Gastroesophageal sphincter (tissue), 3 donors: ENCODE results near the gene BANK1.

Experiments
- EP300 ChIP-seq: sonication (generic); formaldehyde crosslinking; IDR thresholded peaks from one replicate; pipeline ENCODE4 v1.6.1; 2017; ENCODE audit warnings: antibody characterized with exemption, mild to moderate bottlenecking
- POLR2A ChIP-seq, 2 donors: fragments of 450-650 bp; IDR thresholded peaks; one replicate each; pipeline ENCODE4 v1.6.1; 2017; ENCODE audit warnings: antibody characterized with exemption in 2 of 2, mild to moderate bottlenecking in 2 of 2, moderate library complexity in 1 of 2
- POLR2AphosphoS5 ChIP-seq: sonication (generic); formaldehyde crosslinking; IDR thresholded peaks from one replicate; pipeline ENCODE4 v1.6.1; 2017; ENCODE audit warnings: antibody characterized with exemption
- TF ChIP-seq, protein P1 (sequence below), 4 experiments: fragments of 200-600 bp in 2 of 4; fragments of 450-650 bp in 2 of 4; sonication (generic) in 1 of 4; IDR thresholded peaks; one replicate each; pipeline ENCODE4 v1.5.1; 2017 to 2019; ENCODE audit warnings: antibody characterized with exemption in 4 of 4, mild to moderate bottlenecking in 2 of 4, moderate library complexity in 2 of 4

- no peak for TF ChIP-seq POLR2A (IDR thresholded peaks at IDR 0.05)
- TF ChIP-seq, protein P1, sequence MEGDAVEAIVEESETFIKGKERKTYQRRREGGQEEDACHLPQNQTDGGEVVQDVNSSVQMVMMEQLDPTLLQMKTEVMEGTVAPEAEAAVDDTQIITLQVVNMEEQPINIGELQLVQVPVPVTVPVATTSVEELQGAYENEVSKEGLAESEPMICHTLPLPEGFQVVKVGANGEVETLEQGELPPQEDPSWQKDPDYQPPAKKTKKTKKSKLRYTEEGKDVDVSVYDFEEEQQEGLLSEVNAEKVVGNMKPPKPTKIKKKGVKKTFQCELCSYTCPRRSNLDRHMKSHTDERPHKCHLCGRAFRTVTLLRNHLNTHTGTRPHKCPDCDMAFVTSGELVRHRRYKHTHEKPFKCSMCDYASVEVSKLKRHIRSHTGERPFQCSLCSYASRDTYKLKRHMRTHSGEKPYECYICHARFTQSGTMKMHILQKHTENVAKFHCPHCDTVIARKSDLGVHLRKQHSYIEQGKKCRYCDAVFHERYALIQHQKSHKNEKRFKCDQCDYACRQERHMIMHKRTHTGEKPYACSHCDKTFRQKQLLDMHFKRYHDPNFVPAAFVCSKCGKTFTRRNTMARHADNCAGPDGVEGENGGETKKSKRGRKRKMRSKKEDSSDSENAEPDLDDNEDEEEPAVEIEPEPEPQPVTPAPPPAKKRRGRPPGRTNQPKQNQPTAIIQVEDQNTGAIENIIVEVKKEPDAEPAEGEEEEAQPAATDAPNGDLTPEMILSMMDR (IDR thresholded peaks at IDR 0.05) = no peak
- no peak for TF ChIP-seq EP300
- TF ChIP-seq POLR2AphosphoS5 = no peak
Measured at GRCh38 chr4:101831816-101832215, 41.3 kb downstream of the BANK1 start.
